ENCODE measurements around the gene KDM3A.

Gene KDM3A

GRCh38 chr2:86454238-86454637 lies 13.1 kb downstream of the KDM3A start:
- no peak for ATAC-seq
- TF ChIP-seq CSDC2 (CRISPR knock-in tag; IDR thresholded peaks at IDR 0.05) (no peak), CREB5 (CRISPR knock-in tag; IDR thresholded peaks at IDR 0.05; ENCODE audit: low read depth) (no peak), PPARA (CRISPR knock-in tag; IDR thresholded peaks at IDR 0.05; ENCODE audit: borderline replicate concordance) (no peak), ZFP30 (CRISPR knock-in tag; IDR thresholded peaks at IDR 0.05) (no peak), RARB (CRISPR knock-in tag; IDR thresholded peaks at IDR 0.05) (no peak), BACH2 (CRISPR knock-in tag; IDR thresholded peaks at IDR 0.05; ENCODE audit: borderline replicate concordance) (no peak), PATZ1 (CRISPR knock-in tag; IDR thresholded peaks at IDR 0.05; ENCODE audit: borderline replicate concordance) (no peak), ARNTL (CRISPR knock-in tag; IDR thresholded peaks at IDR 0.05; ENCODE audit: borderline replicate concordance, low read depth) (no peak), OSR1 (CRISPR knock-in tag; IDR thresholded peaks at IDR 0.05) (no peak), TSHZ2 (CRISPR knock-in tag; IDR thresholded peaks at IDR 0.05) (no peak), CSRNP3 (CRISPR knock-in tag; IDR thresholded peaks at IDR 0.05) (no peak), ZC3H10 (CRISPR knock-in tag; IDR thresholded peaks at IDR 0.05) (no peak)

GRCh38 chr2:86455181-86455580 lies 14.0 kb downstream of the KDM3A start:
- TF ChIP-seq ZFP3 (CRISPR knock-in tag; IDR thresholded peaks at IDR 0.05) (no peak), ZNF70 (CRISPR knock-in tag; IDR thresholded peaks at IDR 0.05) (no peak), OSR1 (CRISPR knock-in tag; IDR thresholded peaks at IDR 0.05) (no peak), CSDC2 (CRISPR knock-in tag; IDR thresholded peaks at IDR 0.05) (no peak), ARNTL (CRISPR knock-in tag; IDR thresholded peaks at IDR 0.05; ENCODE audit: borderline replicate concordance, low read depth) (no peak), PPARA (CRISPR knock-in tag; IDR thresholded peaks at IDR 0.05; ENCODE audit: borderline replicate concordance) (no peak), ZNF8 (CRISPR knock-in tag; IDR thresholded peaks at IDR 0.05) (no peak), CSRNP3 (CRISPR knock-in tag; IDR thresholded peaks at IDR 0.05) (no peak), PATZ1 (CRISPR knock-in tag; IDR thresholded peaks at IDR 0.05; ENCODE audit: borderline replicate concordance) (no peak), BACH2 (CRISPR knock-in tag; IDR thresholded peaks at IDR 0.05; ENCODE audit: borderline replicate concordance) (no peak)
- no peak for ATAC-seq

GRCh38 chr2:86461042-86461743 lies 20.0 kb downstream of the KDM3A start:
- no peak for ATAC-seq
- no peak for TF ChIP-seq TCF4 (CRISPR knock-in tag; IDR thresholded peaks at IDR 0.05; ENCODE audit: borderline replicate concordance)
- no peak for TF ChIP-seq BACH2 (CRISPR knock-in tag; IDR thresholded peaks at IDR 0.05; ENCODE audit: borderline replicate concordance)
